Measurements from ENCODE around the gene HOXD10. TPM values are rescaled to one million over a fixed set of nuclear protein-coding genes. Genes with fewer than 3 reads are reported as not detected.
A peak's percentile ranks its signal among the peaks of the same experiment; 100 is the strongest.

The HOXD10 gene
- total and polyA plus RNA-seq, 9 of the 15 experiments (the other 6 are each of a cell fraction or from before 2014, with no cell fraction given) = not detected

DNA sequence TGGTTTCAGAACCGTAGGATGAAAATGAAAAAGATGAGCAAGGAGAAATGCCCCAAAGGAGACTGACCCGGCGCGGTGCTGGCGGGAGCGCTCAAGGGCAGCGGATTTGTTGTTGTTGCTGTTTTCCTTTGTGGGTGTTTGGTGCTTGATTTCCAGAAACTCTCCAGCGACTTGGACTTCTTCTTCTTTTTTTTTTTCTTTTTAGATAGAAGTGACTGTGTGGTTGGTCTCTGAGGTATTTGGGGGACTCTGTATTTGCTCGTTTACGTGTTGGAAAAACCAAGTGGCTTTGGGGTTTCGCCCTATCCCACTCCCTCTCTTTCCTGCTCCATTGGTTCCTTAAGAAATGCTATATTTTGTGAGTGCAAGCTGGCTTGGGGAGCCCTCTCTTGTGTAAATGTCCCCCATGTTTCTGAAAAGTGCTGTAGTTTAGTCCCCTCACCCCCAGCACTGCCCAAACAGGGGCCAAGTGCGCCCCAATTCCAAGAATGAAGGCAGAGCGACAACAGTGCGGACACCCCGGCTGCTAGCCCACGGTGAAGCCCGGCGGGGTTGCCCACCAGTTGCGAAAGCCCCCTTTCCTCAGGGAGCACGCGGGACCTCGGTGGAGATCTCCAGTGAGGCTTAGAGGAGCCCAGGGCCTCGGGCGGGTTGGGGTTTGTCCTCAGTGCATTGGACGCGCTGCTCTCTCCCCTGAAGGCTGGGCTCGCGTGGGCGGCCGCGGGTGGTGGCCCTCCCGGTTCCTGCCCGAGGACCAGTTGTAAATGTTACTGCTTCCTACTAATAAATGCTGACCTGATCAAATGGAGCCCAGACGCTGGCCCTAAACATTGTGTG lies 7.8 kb downstream of the HOXD10 start:
- no peaks in the 10 kb centered on the region for H3K79me2 ChIP-seq (ENCODE audit: control insufficient read depth, insufficient read depth, low read length)
- no TSS peak for BruUV-seq (replicated peaks)
- peaks cover 76 to 78% of the 10 kb centered on the region in 2 experiments for H3K27me3 ChIP-seq (ENCODE audit: control insufficient read depth in 2 of 2, insufficient read depth in 2 of 2, low read length in 2 of 2)
- peaks cover 0 to 26% of the 10 kb centered on the region in 2 experiments; a peak in 2 of 5 replicates for H3K4me1 ChIP-seq (replicated peaks in 1 of 2; ENCODE audit: control insufficient read depth in 2 of 2, insufficient read depth in 2 of 2, low read length in 2 of 2)
- H4K20me1 ChIP-seq (replicated peaks; ENCODE audit: control insufficient read depth, insufficient read depth, low read length) = 0 out of 2 replicates have a peak, but pooled peaks cover 6% of the 10 kb centered on the region
- ChIA-PET POLR2A (interaction anchor here (0.6 kb wide), 1 partner anchor 1471 kb away, joined by 3 read pairs; no protein-coding TSS in a partner anchor), CTCF (ENCODE audit: low intra/inter-chr PET ratio) (interaction anchor here (1.1 kb wide), 1 partner anchor 1023 kb away, joined by 3 read pairs; no protein-coding TSS in a partner anchor)
- no peak for ATAC-seq
- H3K27ac ChIP-seq (ENCODE audit: extremely low read depth, low read depth, low read length) = no peak overlapping the region
- intact Hi-C loops (cut with micrococcal nuclease) = no loop called here
- no peak for FAIRE-seq
- H2AFZ ChIP-seq (ENCODE audit: low read depth, low read length) = no peak overlapping the region
- 1% methylated on average over 34 of the region's 34 CpGs for WGBS (ENCODE audit: insufficient coverage, low coverage, missing lambda C conversion rate)
- H3K36me3 ChIP-seq (ENCODE audit: control insufficient read depth, insufficient read depth, low read length) = no peaks in the 10 kb centered on the region
- in situ Hi-C loops (cut with MboI) = no loop called here
- H3K4me2 ChIP-seq (ENCODE audit: insufficient read depth, low read length) = no peak overlapping the region
- no peak overlapping the region for H3K4me3 ChIP-seq
- no peaks in the 10 kb centered on the region for H3K9me1 ChIP-seq (ENCODE audit: control insufficient read depth, insufficient read depth, low read length)
- H3K9me3 ChIP-seq (replicated peaks; ENCODE audit: control insufficient read depth, insufficient read depth, low read depth, low read length) = no peaks in the 10 kb centered on the region
- no peak for DNase-seq (ENCODE audit: extremely low read depth in 1 of 4, low spot score in 3 of 4)
- TF ChIP-seq ZNF316 (IDR thresholded peaks at IDR 0.05) (0 out of 2 replicates have a peak, but pooled peaks have one; percentile 16), EGR1 (conservative IDR thresholded peaks at IDR 0.05) (0 out of 2 replicates have a peak, but pooled peaks have one; percentile 23)
- TF ChIP-seq, protein P1, sequence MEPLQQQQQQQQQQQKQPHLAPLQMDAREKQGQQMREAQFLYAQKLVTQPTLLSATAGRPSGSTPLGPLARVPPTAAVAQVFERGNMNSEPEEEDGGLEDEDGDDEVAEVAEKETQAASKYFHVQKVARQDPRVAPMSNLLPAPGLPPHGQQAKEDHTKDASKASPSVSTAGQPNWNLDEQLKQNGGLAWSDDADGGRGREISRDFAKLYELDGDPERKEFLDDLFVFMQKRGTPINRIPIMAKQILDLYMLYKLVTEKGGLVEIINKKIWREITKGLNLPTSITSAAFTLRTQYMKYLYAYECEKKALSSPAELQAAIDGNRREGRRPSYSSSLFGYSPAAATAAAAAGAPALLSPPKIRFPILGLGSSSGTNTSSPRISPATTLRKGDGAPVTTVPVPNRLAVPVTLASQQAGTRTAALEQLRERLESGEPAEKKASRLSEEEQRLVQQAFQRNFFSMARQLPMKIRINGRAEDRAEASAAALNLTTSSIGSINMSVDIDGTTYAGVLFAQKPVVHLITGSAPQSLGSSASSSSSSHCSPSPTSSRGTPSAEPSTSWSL (CRISPR knock-in tag; IDR thresholded peaks at IDR 0.05; ENCODE audit: borderline replicate concordance) = no peak
- H3K9ac ChIP-seq (ENCODE audit: insufficient read depth in 1 of 2, low read depth in 2 of 2, low read length in 2 of 2) = no peak overlapping the region
